ENCODE results near the gene HDAC3. TPM values are rescaled to one million over a fixed set of nuclear protein-coding genes. Genes with fewer than 3 reads are reported as not detected.

HDAC3 gene
- total RNA-seq, 1 experiment from 2014 or later: 91.9 TPM

GRCh38 chr5:141683596-141684141, 47.0 kb upstream of the HDAC3 start:
- CTCF ChIA-PET: interaction anchor here (0.8 to 1.5 kb wide), 4 partner anchors 8 to 286 kb away, joined by 3 to 6 read pairs (median 3); partner anchors contain the start of gene RNF14

More at GRCh38 chr5:141683596-141684141, 47.0 kb upstream of the HDAC3 start:
- Histone ChIP-seq H3K4me2 (ENCODE audit: low read length) (no peak overlapping the region), H3K9me3 (ENCODE audit: control insufficient read depth in 1 of 2, insufficient read depth in 1 of 2, low read depth in 1 of 2, low read length in 2 of 2) (no peaks in the 10 kb centered on the region), H3K9ac (ENCODE audit: low read length) (no peak overlapping the region), H3K79me2 (ENCODE audit: insufficient read depth, low read length) (no peaks in the 10 kb centered on the region; the same call in 1 of the 2 replicates), H3K27ac (ENCODE audit: low read depth, low read length) (no peak overlapping the region), H4K20me1 (ENCODE audit: insufficient read depth) (no peaks in the 10 kb centered on the region), H2AFZ (ENCODE audit: low read depth, low read length, poor library complexity, severe bottlenecking) (no peak overlapping the region), H3K4me1 (ENCODE audit: control insufficient read depth in 1 of 2, insufficient read depth in 2 of 2, low read length in 2 of 2) (peaks cover 18 to 30% of the 10 kb centered on the region in 2 experiments), H3K9me2 (ENCODE audit: insufficient read depth) (no peaks in the 10 kb centered on the region), H3K4me3 (replicated peaks in 1 of 2; ENCODE audit: low read depth in 1 of 2, low read length in 2 of 2) (no peak overlapping the region), H3K27me3 (ENCODE audit: insufficient read depth, low read length) (no peaks in the 10 kb centered on the region), H3K36me3 (ENCODE audit: control insufficient read depth in 1 of 2, insufficient read depth in 2 of 2, low read length in 2 of 2) (no peaks in the 10 kb centered on the region)
- ATAC-seq (no peak), DNase-seq (ENCODE audit: low read depth, low spot score) (no peak)
- TF ChIP-seq TCF7L2 (IDR thresholded peaks at IDR 0.05; ENCODE audit: borderline replicate concordance, extremely low read depth, insufficient read depth, insufficient read length) (no peak), EZH2phosphoT487 (IDR thresholded peaks at IDR 0.05; ENCODE audit: borderline replicate concordance) (no peak), CBX3 (IDR thresholded peaks at IDR 0.05; ENCODE audit: low read depth) (no peak), CTCF (IDR thresholded peaks at IDR 0.05 in 2 of 3, conservative IDR thresholded peaks at IDR 0.05 in 1 of 3; ENCODE audit: borderline replicate concordance in 1 of 3, insufficient read depth in 1 of 3, low read depth in 2 of 3, low read length in 2 of 3) (no peak), EGR1 (IDR thresholded peaks at IDR 0.05; ENCODE audit: low read depth) (no peak), REST (IDR thresholded peaks at IDR 0.05; ENCODE audit: low read depth) (no peak), EZH2 (IDR thresholded peaks at IDR 0.05) (no peak), POLR2AphosphoS5 (IDR thresholded peaks at IDR 0.05; ENCODE audit: low read depth, low read length) (no peak), MAX (IDR thresholded peaks at IDR 0.05) (no peak), SRF (IDR thresholded peaks at IDR 0.05; ENCODE audit: low read depth) (no peak), JUND (IDR thresholded peaks at IDR 0.05) (no peak), SP1 (IDR thresholded peaks at IDR 0.05; ENCODE audit: low read depth) (no peak), ZFX (IDR thresholded peaks at IDR 0.05) (no peak), ZNF274 (IDR thresholded peaks at IDR 0.05; ENCODE audit: low read depth, low read length) (no peak), FOSL1 (IDR thresholded peaks at IDR 0.05; ENCODE audit: low read depth) (no peak), CEBPB (IDR thresholded peaks at IDR 0.05; ENCODE audit: low read depth) (no peak), SIN3A (IDR thresholded peaks at IDR 0.05; ENCODE audit: low read depth) (no peak), ATF3 (IDR thresholded peaks at IDR 0.05) (no peak)
- BruUV-seq (replicated peaks): no TSS peak
- ChIA-PET POLR2A (interaction anchor here (0.7 kb wide), 1 partner anchor 14 kb away, joined by 3 read pairs; no protein-coding TSS in a partner anchor), RAD21 (ENCODE audit: low non-redundant PET in 1 of 2, low total read pairs in 2 of 2, uncharacterized antibody in 2 of 2, unreplicated experiment in 2 of 2) (no interaction called here)
- intact Hi-C loops (cut with micrococcal nuclease): no loop called here
